Measurements from ENCODE around the gene CFI.

DNA sequence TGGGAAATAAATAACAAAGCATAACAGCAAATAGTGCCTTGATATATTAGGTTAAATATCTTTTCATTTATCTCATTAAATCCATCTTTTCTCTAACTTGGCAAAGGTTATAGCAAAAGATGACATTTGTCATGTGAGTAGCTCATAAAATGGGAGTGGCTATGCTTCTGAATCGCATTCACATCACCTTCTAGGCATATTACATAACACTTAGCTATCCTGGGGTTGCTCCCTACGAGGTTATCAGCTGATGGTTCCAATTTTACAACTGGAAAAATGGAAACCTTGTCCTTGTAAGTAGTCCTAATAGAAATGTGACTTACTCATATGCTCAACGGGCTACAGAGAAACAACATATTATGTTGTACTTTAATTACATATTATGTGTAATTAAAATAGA lies 88.3 kb downstream of the CFI start:
- TF ChIP-seq, protein P1, sequence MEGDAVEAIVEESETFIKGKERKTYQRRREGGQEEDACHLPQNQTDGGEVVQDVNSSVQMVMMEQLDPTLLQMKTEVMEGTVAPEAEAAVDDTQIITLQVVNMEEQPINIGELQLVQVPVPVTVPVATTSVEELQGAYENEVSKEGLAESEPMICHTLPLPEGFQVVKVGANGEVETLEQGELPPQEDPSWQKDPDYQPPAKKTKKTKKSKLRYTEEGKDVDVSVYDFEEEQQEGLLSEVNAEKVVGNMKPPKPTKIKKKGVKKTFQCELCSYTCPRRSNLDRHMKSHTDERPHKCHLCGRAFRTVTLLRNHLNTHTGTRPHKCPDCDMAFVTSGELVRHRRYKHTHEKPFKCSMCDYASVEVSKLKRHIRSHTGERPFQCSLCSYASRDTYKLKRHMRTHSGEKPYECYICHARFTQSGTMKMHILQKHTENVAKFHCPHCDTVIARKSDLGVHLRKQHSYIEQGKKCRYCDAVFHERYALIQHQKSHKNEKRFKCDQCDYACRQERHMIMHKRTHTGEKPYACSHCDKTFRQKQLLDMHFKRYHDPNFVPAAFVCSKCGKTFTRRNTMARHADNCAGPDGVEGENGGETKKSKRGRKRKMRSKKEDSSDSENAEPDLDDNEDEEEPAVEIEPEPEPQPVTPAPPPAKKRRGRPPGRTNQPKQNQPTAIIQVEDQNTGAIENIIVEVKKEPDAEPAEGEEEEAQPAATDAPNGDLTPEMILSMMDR (IDR thresholded peaks at IDR 0.05), result no peak
- TF ChIP-seq EP300 (IDR thresholded peaks at IDR 0.05) (no peak), POLR2AphosphoS5 (IDR thresholded peaks at IDR 0.05) (no peak), POLR2A (IDR thresholded peaks at IDR 0.05) (no peak)

Measured in suprapubic skin (tissue), 4 donors.